Left kidney (tissue), 2 donors: ENCODE data around the gene PHEX. TPM values are rescaled to one million over a fixed set of nuclear protein-coding genes. Genes with fewer than 3 reads are reported as not detected.

Experiments used
- DNase-seq: peaks from one replicate; pipeline ENCODE4 v3.0.0-alpha.2; 2013
- polyA plus RNA-seq: library from polyadenylated mRNA; unstranded; fragments of 120-200 nt; gene quantifications from one replicate; pipeline ENCODE4 v1.2.1, GENCODE V29; 2013; ENCODE audit not compliant: insufficient read length

The PHEX gene
- polyA plus RNA-seq, 1 donor = 0.38 TPM

DNA sequence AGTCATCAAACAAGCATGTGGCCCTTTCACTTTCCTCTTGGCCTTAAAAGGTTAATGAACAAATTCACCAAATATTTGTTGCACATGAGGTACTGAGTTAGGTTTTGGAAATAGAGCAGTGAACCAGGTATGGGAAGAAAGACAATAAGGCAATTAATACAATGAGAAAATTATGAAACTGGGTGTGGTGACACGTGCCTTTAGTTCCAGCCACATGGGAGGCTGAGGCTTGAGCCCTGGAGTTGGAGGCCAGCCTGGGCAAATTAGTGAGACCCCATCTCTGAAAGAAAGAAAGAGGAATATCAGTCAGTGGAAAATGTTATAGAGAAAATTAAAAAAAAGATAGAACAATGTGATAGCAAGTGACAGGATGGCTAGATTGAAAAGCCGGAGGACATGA is 8.1 kb downstream of the PHEX start:
- no peak for DNase-seq

DNA sequence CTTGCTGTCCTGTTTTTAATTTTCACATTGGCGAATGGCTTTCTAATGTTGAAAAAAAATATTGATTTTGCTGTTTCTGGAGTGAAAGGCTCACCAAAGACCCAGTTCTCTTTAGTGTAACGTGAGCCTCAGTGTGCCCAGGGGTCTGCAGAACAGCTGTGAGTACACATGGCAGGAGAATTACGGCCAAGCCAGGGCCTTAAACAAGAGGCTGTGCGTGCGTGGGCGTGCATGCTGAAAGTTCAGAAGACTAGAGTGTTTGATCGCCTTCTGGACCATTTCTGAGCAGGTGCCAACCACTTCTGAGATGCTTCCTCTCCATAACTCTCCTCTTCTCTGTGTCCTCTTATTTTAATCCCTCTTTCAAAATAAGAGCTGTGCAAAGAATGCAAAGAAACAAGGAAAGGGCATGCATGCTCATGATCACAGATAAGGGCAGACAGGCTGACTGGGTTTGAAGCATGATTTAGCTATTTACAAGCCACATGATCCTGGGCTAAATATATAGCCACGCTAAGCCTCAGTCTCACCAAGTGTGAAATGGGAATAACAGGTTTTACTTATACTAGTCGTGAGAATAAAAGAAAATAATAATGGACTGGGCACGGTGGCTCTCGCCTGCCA is 9.9 kb downstream of the PHEX start:
- DNase-seq = no peak

DNA sequence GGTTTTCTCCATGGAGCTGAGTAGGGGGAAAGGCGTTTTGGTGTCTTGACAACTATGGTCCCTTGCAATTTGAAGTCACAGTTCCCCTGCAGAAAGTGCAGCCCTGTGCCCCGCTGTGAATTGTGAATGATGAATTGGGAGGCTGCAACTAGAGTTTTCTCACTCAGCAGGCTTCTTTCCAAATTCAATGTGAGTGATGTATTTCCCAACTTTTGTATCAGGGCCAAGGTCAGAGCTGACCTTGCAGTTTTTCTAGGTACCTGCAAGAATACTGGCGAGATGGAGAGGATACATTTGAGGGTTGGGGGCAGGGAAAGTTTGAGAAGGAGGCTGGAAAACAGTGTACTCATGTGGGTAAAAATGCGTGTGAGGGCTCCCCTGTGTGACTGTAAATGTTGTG is 11.7 kb downstream of the PHEX start:
- no peak for DNase-seq

DNA sequence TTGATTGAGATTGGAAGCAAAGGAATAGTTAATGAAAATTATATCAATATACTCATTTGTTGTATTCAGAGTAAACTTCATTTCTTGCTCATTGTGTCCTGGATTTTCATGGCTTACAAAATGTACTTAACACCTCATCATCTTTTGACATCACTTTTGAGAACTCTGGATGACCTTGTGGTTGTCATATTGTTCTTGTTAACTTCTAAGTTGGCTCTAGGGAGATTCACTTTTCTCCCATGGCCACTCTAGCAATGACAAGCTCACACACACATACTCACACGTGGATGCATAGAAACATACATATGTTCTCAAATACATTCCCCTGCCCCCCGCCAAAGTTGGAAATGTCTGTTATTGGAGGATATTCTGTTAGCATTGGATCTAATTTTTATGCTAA is 15.3 kb downstream of the PHEX start:
- DNase-seq = no peak

DNA sequence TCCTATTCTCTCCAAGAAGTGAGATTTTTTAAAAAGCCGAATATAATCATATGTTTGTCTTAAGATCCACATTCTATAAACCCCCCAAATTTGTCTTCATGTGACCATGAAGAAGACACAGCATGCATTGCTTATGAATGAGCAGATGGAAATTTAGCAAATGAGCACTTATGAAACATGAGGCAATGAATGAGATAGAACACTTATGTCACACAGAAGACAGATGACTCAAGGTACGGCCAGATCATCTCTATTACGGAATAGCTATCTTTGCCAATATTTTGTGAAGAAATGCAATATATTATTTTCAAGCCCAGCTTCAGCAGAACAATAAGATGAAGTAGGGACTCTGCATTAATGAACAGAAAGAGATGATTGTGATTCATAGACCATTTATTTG is 21.4 kb downstream of the PHEX start:
- no peak for DNase-seq

DNA sequence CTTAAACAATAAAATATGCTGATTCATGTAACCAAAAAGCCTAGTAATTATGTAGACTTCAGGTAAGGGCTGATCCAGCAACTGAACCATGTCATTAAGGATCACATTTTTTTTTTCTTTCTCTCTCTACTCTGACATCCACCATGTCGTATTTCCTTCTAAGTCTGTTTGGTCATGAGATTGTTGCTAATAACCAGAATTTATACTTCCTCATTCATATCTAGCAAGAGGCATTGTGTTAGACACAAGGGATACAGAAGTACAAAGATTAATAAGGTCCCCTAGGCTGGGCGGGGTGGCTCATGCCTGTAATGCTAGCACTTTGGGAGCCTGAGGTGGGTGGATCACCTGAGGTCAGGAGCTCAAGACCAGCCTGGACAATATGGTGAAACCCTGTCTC is 24.1 kb downstream of the PHEX start:
- DNase-seq = no peak

DNA sequence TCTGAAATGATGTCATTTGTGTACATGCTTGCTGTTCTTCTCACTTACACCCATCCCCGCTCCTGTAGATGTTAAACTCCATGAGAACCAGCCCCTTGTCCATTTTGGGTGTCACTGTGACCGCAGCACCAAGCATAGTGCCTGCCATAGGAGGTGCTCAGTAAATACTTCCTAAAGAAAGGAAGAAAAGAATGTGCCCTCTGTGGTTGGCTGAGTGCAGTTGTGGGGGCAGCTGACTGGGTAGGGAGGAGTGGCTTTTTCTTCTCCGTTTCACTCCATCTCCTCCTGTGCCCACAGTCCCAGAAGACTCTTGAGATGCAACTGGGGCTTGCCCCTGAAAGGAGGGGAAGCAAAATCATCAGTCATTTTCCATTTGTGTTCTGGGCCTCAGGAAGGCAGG is 25.5 kb downstream of the PHEX start:
- no peak for DNase-seq

DNA sequence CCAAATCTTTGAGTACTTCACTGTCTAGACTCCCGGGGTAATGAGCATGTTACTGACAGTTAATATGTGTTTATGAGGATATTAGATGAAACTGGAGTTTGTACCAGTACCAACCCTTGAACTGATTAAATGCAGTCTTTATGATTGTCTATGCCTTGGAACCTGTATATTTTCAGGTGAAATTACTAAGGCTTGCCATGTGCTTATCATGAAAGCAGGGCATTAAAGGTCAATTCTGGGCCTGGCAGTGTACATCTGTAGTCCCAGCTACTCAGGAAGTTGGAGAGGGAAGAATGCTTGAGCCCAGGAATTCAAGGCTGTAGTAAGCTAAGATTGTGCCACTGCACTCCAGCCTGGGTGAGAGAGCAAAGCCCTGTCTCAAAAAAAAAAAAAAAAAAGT is 27.6 kb downstream of the PHEX start:
- DNase-seq = no peak

DNA sequence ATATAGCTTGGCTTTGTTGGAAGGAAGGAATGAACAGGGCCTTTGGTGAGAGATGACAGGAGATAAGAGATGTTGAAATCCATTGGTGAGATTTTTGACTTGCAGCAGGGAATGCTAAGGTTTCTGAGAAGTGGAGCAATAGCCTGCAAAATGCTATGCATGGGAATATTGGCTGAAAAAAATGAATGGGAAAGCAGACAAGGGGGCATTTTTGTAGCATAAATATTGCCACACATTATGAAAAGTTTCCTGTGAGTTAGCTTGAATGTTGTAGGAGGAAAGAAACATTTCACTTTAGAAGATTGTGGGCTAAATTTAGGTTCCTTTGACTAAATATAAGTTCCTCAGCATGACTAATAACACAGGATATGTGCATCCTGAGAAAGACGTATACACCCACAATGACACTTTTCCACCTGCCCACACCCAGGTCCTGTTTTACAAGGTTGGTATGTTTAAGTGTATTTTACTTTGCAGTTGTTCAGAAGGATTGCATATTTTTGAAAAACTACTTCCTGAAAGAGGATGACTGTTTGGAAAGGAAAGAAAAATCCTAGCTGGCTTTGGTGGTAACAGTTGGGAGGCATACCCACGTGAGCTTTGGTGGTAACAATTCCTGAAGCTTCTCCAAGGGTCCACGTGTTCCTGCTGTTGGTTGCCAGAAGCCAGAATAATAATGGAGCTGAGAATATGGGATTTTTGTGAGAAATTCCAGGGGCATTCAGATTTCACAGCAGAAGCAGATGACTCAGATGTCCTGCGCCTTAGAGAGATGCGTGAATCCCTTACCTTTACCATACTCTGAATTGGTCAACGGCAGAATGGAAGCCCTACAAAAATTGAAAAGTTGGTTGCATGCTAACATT is 28.5 kb downstream of the PHEX start:
- DNase-seq = no peak

DNA sequence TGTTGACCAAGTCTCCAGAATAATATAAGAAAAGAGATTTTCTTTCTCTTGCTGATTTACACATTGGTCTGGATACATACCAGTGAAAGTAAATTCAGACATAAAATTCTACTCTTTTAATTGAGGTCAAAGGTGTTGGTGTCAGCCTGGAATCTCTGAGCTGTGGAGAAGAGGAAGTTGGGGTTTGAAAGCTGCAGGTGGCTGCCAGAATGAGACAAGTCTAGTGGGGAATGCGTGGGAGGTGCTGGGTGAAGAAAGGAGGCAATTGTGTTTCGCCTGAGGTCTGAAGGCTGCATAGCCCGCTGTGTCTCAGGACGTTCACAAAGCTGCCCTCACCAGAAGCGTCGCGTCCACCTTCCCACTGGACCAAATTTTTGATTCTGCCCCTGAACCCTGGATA is 31.2 kb downstream of the PHEX start:
- peak; percentile 28 for DNase-seq

DNA sequence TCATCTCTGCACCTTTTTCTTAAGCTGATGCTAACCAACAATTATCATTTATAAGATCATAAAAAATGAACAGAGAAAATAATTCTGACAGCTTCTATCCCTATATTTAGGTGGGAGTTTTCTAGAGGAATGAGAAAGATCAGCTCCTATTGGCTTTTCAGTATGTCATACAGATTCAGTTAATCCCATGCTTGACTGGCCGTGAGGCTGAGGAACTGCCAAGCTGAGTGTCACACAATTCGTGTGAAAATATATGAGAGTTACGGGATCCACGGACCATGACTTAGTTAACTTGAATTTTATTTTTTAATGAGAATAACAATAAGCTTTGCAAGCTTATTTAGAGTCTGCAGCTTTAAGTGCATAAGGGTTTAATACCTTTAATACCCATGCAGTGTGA is 37.5 kb downstream of the PHEX start:
- no peak for DNase-seq

DNA sequence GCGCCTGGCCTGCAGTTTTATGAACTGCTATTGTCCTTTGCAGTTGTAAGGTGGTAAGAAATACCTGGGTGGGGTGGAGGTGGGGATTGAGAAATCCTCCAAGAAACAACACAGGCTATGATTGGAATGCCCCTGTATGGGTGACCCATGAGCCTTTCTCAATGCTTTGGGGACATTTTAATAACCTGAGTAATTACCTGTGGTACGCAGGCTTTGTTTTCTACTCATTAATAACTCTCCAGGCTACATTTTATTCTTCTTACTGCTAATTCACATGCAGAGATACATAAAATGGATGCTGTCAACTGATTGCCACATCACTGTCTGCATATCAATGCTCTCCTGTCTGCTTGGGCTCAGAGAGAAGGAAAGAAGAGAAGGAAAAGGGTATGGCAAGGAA is 41.8 kb downstream of the PHEX start:
- DNase-seq = no peak

DNA sequence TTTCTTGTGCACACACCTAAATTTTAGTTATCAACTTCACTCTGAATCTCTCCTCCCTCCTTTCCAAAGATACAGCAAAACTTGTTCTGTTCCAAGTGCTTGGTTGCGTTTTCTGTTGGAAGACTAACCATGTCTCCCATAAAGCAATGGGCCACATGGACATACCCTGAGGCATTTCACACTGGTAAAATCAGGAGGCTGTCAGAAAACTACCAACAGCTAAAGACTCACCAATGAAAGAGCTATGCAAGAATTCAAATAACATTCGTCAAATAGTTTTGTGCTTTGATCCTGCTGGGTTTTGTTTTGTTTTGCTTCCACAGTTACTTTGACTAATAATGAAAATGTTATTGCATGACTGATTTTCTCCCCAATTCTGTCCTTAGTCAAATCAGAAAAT is 46.0 kb downstream of the PHEX start:
- DNase-seq = no peak

DNA sequence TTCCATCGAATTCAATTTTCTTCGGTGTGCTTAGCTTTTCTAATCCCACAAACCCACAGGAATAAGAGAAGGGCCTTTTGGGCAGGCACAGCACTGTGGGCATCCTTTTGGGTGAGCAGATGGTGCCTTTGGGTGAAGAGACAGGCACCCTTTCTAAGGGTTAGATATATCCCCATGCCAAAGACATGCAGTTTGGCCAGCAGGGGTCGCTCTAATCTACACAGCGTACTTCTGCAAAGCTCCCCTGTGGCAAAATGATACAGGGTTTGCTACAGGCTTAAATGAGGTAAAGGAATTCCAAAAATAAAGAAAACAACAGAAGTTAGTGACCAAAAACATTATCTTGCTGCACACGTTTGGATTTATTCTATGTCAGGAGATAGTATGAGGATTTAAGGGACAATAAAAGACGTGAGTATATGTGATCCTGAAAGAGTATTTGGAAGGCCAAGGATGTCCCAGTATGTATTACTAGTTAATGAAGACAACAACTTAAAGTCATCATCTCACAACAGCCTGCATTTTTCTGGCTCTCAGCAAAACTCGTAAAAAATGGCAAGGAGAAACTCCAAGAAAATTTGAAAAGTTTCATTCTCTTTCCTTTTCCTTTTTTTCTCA is 49.5 kb downstream of the PHEX start:
- DNase-seq = peak; percentile 21

DNA sequence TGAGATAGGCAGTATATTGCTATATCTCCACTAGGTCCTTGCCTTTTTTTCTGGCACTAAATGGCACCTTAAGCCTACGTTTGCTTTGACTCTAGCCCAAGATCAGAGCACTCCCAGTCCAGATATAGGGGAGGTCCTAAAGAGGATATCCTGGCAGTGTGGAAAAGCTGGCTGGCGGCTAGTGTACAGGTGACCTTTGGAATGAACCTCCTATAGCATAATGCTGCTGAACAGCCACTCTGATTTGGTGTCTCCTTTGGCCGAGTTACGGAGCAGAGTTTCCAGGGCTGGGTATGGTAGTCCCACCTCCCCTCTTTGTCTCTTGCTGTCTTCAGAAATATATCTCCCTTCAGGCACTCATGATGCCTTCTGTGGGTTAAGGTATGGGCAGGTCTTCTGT is 53.9 kb downstream of the PHEX start:
- no peak for DNase-seq

DNA sequence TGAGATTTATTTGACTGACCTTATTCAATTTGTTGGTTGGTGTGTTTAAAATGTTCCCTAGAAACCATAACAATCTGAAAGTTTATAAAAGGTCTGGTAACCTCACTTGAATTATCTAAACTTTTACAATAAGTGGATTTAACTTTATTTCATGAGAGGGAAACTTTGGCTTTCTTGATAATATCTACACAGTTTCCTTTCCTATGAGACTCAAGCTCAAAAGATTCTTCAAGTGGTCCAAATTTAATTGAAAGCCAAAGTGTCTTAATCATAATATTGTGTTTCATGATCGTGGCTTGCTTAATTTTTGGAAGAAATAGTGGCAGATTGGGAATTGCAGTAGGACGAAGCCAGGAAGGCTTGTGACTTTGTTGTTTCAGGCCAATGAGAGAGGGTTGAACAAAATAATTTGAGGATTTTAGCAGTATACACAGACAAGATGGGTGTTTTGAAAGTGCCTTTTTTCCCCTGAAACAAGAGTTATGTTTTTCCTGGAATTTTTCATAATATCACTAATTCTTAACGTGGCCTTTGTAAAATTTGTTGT is 55.0 kb downstream of the PHEX start:
- DNase-seq = no peak

DNA sequence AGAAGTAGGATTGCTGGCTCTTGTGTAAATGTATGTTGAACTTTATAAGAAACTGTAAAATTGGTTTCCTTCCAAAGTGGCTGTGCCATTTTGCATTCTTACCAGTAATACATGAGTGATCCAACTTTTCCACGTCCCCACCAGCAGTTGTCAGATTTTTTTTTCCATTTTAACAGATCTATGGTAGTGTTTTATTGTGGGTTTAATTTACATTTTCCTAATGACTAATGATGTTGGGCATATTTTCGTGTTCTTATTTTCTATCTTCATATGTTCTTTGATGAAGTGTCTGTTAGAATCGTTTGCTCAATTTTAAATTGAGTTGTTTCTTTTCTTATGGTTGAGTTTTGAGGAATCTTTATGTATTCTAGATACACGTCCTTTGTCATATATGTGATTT is 56.2 kb downstream of the PHEX start:
- DNase-seq = no peak

DNA sequence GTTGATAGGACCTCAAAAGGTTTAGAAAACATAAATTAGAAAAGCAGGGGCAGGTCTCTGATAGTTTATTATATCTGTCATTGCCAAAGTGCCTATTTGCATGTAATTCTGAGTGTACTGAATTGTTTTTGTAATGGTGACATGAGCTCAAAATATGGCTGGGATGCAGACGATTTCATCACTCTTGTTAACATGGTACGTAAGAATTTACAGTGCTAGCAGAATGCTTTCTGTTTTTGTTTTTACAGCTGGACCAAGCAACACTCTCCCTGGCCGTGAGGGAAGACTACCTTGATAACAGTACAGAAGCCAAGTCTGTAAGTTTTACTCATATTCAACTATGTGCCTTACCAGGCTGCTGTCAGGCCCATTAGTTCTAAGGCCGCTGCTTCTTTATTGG is 58.1 kb downstream of the PHEX start:
- DNase-seq = no peak

DNA sequence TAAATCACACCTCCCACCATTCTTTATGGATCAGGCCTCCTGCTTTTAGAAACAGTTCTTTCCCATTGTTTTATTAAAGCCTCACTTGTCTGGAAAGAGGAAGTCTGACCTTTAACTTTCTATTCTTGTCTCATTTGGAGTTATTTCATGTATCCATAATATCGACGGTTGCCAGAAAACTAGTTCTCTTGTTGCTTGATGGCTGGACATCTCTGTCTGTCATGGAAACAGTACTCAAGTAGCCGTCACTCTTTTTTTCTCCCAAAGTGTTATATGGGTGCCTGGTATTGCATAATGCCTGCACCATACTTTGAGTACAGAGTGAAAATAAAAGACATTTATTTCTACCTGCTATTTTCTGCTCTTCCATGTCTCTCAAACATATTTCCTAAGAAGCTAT is 61.4 kb downstream of the PHEX start:
- no peak for DNase-seq

DNA sequence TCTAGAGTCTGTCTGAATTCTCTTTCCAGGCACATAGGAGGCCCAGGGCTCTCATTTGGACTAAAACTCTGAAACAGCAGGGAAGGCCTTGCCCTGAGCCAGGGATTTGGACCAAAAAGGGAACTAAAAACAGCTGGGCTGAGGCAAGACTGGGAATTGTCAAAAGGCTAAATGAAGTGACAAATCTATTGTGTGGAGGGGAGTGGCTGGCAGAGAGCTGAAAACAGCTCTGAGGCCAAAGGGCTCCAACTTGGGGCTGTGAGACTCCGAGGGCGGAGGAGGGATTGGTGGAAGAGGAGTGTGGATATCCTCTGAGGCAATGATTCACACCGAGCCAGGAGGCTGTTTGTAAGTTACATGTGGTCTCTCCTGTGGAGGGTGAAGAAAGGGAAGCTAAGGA is 63.2 kb downstream of the PHEX start:
- DNase-seq = no peak

DNA sequence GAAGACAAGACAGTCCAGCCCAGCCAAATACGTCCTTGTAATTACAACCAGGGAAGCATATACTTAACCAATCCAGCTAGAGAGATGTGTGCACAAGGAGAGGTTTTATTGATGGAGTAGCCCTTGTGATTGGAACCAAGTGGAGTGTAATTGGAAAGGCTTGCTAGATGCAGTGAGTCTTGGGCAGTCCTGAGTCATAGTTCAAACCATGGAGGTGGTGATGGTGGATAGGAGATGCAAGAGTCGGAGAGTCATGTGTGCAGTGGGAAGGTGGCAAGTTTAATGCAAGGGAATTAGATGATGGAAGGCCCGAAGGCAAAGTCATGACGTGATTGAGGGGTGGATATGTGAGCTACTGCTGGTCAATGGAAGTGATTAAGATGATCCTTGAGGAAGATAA is 63.7 kb downstream of the PHEX start:
- no peak for DNase-seq

DNA sequence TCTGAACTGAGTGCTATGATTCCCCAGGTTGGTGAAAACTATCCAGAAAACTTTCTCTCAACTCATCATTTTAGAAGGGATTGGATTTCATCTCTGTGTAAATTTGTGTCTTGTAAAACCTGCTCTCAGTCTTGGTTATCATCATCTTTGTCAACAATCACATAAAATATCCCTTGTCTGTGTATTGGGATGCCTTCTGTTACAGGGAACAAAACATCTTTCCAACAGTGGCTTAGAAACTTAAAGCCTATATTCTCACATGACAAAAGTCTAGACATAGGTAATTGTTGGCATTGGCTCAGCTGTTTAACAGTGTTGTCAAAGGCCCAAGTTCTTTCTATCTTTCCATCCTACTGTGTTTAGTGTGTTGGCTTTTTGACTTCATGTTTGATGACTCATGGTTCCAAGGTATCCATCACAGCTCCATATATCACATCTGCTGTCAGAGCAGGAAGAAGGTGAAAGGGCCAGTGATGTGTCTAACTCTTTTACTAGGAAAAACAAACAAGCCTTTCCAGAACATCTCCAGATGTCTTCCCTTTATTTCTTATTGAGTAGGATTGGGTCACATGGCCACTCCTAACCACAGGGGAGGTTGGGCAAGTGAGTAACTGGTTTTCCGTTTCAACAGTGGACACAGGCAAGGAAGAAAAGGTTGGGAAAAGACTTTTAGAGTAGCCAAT is 65.0 kb downstream of the PHEX start:
- no peak for DNase-seq

DNA sequence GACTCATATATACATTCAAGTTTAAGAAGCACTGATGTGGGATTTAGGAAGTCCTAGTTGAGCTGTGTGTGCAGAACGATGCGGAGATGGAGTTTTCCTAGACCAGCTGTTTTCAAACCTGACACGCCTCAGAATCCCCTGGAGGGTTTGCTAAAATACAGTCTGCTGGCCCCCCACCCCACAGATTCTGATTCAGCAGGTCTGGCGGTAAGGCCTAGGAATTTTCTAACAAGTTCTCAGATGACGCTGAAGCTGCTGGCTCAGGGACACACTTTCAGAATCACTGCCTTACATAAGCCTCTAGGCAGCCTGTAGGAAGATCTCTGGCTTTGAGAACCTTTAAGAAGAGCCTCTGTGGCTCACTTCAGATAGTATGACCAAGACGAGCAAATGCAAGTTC is 73.1 kb downstream of the PHEX start:
- DNase-seq = no peak
